HG03520 (cell line): ENCODE results near the gene SYNM.

Source experiments
- ATAC-seq: cut with Tn5 transposase; IDR thresholded peaks from one replicate; pipeline ENCODE4 v1.9.1; 2021; ENCODE audit warnings: mild to moderate bottlenecking, moderate library complexity; ENCODE audit not compliant: unreplicated experiment

The SYNM gene

GRCh38 chr15:99138491-99138982 is 33.7 kb downstream of the SYNM start:
- ATAC-seq, result no peak

GRCh38 chr15:99139276-99139675 is 34.4 kb downstream of the SYNM start:
- no peak for ATAC-seq

GRCh38 chr15:99140590-99140989 is 35.7 kb downstream of the SYNM start:
- ATAC-seq, result no peak

GRCh38 chr15:99141943-99142342 is 37.1 kb downstream of the SYNM start:
- no peak for ATAC-seq

- ATAC-seq, result no peak
Observed at GRCh38 chr15:99142562-99142961, 37.7 kb downstream of the SYNM start.

GRCh38 chr15:99143242-99143641 is 38.4 kb downstream of the SYNM start:
- ATAC-seq, result no peak

GRCh38 chr15:99143655-99144610 is 39.1 kb downstream of the SYNM start:
- ATAC-seq, result no peak

- no peak for ATAC-seq
Observed at GRCh38 chr15:99145005-99145404, 40.1 kb downstream of the SYNM start.

GRCh38 chr15:99145778-99146177 is 40.9 kb downstream of the SYNM start:
- ATAC-seq, result no peak

GRCh38 chr15:99146661-99147060 is 41.8 kb downstream of the SYNM start:
- ATAC-seq, result no peak

GRCh38 chr15:99148851-99149276 is 44.0 kb downstream of the SYNM start:
- ATAC-seq, result no peak

GRCh38 chr15:99149366-99149765 is 44.5 kb downstream of the SYNM start:
- ATAC-seq, result no peak

- ATAC-seq, result no peak
Observed at GRCh38 chr15:99151156-99151555, 46.3 kb downstream of the SYNM start.

GRCh38 chr15:99153026-99153535 is 48.2 kb downstream of the SYNM start:
- no peak for ATAC-seq

- no peak for ATAC-seq
Observed at GRCh38 chr15:99154271-99154670, 49.4 kb downstream of the SYNM start.

- no peak for ATAC-seq
Observed at GRCh38 chr15:99155961-99156443, 51.1 kb downstream of the SYNM start.

- ATAC-seq, result no peak
Observed at GRCh38 chr15:99157456-99157855, 52.6 kb downstream of the SYNM start.

GRCh38 chr15:99158626-99159412 is 53.9 kb downstream of the SYNM start:
- ATAC-seq, result no peak

GRCh38 chr15:99163271-99164062 is 58.6 kb downstream of the SYNM start:
- no peak for ATAC-seq

- ATAC-seq, result no peak
Observed at GRCh38 chr15:99164119-99164518, 59.2 kb downstream of the SYNM start.
